H9 (cell line): ENCODE results near the gene C1orf52. TPM values are rescaled to one million over a fixed set of nuclear protein-coding genes. Genes with fewer than 3 reads are reported as not detected.

ENCODE experiments used
- DNase-seq: peaks from one replicate; pipeline ENCODE4 v3.0.0-alpha.2; 2017
- H2AFZ ChIP-seq: one replicate; pipeline ENCODE4 v1.6.1; 2013; ENCODE audit warnings: mild to moderate bottlenecking, low read length, control low read depth, moderate library complexity
- H2AK5ac ChIP-seq: 2 replicates; pipeline ENCODE4 v1.6.1; 2013; ENCODE audit warnings: low read length, control low read depth, mixed read lengths; ENCODE audit not compliant: insufficient read length
- H2BK120ac ChIP-seq: one replicate; pipeline ENCODE4 v1.6.1; 2013; ENCODE audit warnings: low read depth, mild to moderate bottlenecking, low read length, control low read depth, inconsistent platforms; ENCODE audit not compliant: poor library complexity, severe bottlenecking
- H2BK12ac ChIP-seq: 2 replicates; pipeline ENCODE4 v1.6.1; 2013; ENCODE audit warnings: low read length, control low read depth, mixed read lengths, low read depth; ENCODE audit not compliant: insufficient read length
- H2BK15ac ChIP-seq: 2 replicates; pipeline ENCODE4 v1.6.1; 2013; ENCODE audit warnings: low read depth, low read length, control low read depth
- H2BK20ac ChIP-seq: one replicate; pipeline ENCODE4 v1.6.1; 2013; ENCODE audit warnings: low read depth, mild to moderate bottlenecking, low read length, control low read depth, inconsistent platforms; ENCODE audit not compliant: poor library complexity, severe bottlenecking
- H2BK5ac ChIP-seq: 2 replicates; pipeline ENCODE4 v1.6.1; 2013; ENCODE audit warnings: low read length, control low read depth, mixed read lengths; ENCODE audit not compliant: insufficient read length
- H3K14ac ChIP-seq: 2 replicates; pipeline ENCODE4 v1.6.1; 2013; ENCODE audit warnings: low read length, control low read depth; ENCODE audit not compliant: insufficient read depth
- H3K18ac ChIP-seq: 2 replicates; pipeline ENCODE4 v1.6.1; 2013; ENCODE audit warnings: low read depth, mild to moderate bottlenecking, mixed read lengths, low read length, control low read depth; ENCODE audit not compliant: insufficient read length
- H3K23ac ChIP-seq: 2 replicates; pipeline ENCODE4 v1.6.1; 2013; ENCODE audit warnings: low read length, control low read depth, mixed read lengths, low read depth; ENCODE audit not compliant: insufficient read length
- H3K23me2 ChIP-seq: 2 replicates; pipeline ENCODE4 v1.6.1; 2013; ENCODE audit warnings: low read depth, mild to moderate bottlenecking, mixed read lengths, low read length, control low read depth; ENCODE audit not compliant: insufficient read length, poor library complexity, severe bottlenecking
- H3K27ac ChIP-seq: 2 replicates; pipeline ENCODE4 v1.5.1; 2013; ENCODE audit warnings: low read length, control low read depth, mixed read lengths, low read depth; ENCODE audit not compliant: insufficient read length
- H3K27me3 ChIP-seq: 2 replicates; pipeline ENCODE4 v1.6.1; 2013; ENCODE audit warnings: low read length, control low read depth, inconsistent platforms; ENCODE audit not compliant: insufficient read depth
- H3K4ac ChIP-seq: 2 replicates; pipeline ENCODE4 v1.6.1; 2013; ENCODE audit warnings: low read depth, mild to moderate bottlenecking, control low read depth, inconsistent platforms, low read length, moderate library complexity
- H3K4me1 ChIP-seq: 2 replicates; pipeline ENCODE4 v1.6.1; 2013; ENCODE audit warnings: low read length, control low read depth, inconsistent platforms; ENCODE audit not compliant: insufficient read depth
- H3K4me2 ChIP-seq: 2 replicates; pipeline ENCODE4 v1.6.1; 2013; ENCODE audit warnings: low read length, control low read depth, mixed read lengths; ENCODE audit not compliant: insufficient read length, insufficient read depth
- H3K56ac ChIP-seq: 2 replicates; pipeline ENCODE4 v1.6.1; 2013; ENCODE audit warnings: low read depth, mild to moderate bottlenecking, mixed read lengths, low read length, control low read depth; ENCODE audit not compliant: insufficient read length
- H3K79me1 ChIP-seq: 2 replicates; pipeline ENCODE4 v1.6.1; 2013; ENCODE audit warnings: low read depth, mild to moderate bottlenecking, moderate library complexity, low read length, control low read depth, inconsistent platforms; ENCODE audit not compliant: insufficient read depth, poor library complexity, severe bottlenecking
- H3K79me2 ChIP-seq: 2 replicates; pipeline ENCODE4 v1.6.1; 2013; ENCODE audit warnings: low read length, control low read depth, inconsistent platforms; ENCODE audit not compliant: insufficient read depth
- H3K9ac ChIP-seq: 2 replicates; pipeline ENCODE4 v1.6.1; 2013; ENCODE audit warnings: low read length, control low read depth, mixed read lengths; ENCODE audit not compliant: insufficient read length; ENCODE audit errors: extremely low read depth
- H3K9me3 ChIP-seq: one replicate; pipeline ENCODE4 v1.6.1; 2013; ENCODE audit warnings: low read depth, low read length, inconsistent platforms; ENCODE audit not compliant: control insufficient read depth
- H3T11ph ChIP-seq: one replicate; pipeline ENCODE4 v1.6.1; 2013; ENCODE audit warnings: mild to moderate bottlenecking, low read length, control low read depth, inconsistent platforms
- H4K20me1 ChIP-seq: one replicate; pipeline ENCODE4 v1.6.1; 2013; ENCODE audit not compliant: control insufficient read depth, insufficient read length, insufficient read depth
- H4K5ac ChIP-seq: 2 replicates; pipeline ENCODE4 v1.6.1; 2013; ENCODE audit warnings: low read depth, mild to moderate bottlenecking, mixed read lengths, low read length, control low read depth; ENCODE audit not compliant: insufficient read length
- H4K8ac ChIP-seq: replicated peaks from 2 replicates; pipeline ENCODE4 v1.6.1; 2013; ENCODE audit warnings: low read length, control low read depth, mixed read lengths, low read depth; ENCODE audit not compliant: insufficient read length
- H4K91ac ChIP-seq: 2 replicates; pipeline ENCODE4 v1.6.1; 2013; ENCODE audit warnings: low read depth, mild to moderate bottlenecking, moderate library complexity, mixed read lengths, low read length, control low read depth; ENCODE audit not compliant: insufficient read length
- H3K27ac Mint-ChIP-seq, 3 experiments: 2 replicates in 2 of 3; 3 replicates in 1 of 3; pipeline ENCODE4 v1.8.0; 2020 to 2021; ENCODE audit warnings: mixed read lengths in 3 of 3, mild to moderate bottlenecking in 1 of 3, moderate library complexity in 1 of 3
- H3K27me3 Mint-ChIP-seq: 2 replicates; pipeline ENCODE4 v1.8.0; 2021; ENCODE audit warnings: low read depth, mild to moderate bottlenecking, moderate library complexity, mixed read lengths
- H3K36me3 Mint-ChIP-seq, 3 experiments: 2 replicates in 2 of 3; 3 replicates in 1 of 3; pipeline ENCODE4 v1.8.0; 2020 to 2021; ENCODE audit warnings: low read depth in 3 of 3, mixed read lengths in 3 of 3; ENCODE audit not compliant: insufficient read depth in 1 of 3
- H3K4me1 Mint-ChIP-seq, 2 experiments: 2 replicates each; pipeline ENCODE4 v1.8.0; 2020; ENCODE audit warnings: mixed read lengths in 2 of 2
- H3K4me3 Mint-ChIP-seq, 2 experiments: 2 replicates in 1 of 2; 3 replicates in 1 of 2; pipeline ENCODE4 v1.8.0; 2020 to 2021; ENCODE audit warnings: mild to moderate bottlenecking in 2 of 2, mixed read lengths in 2 of 2, moderate library complexity in 1 of 2
- H3K9me3 Mint-ChIP-seq, 2 experiments: 2 replicates in 1 of 2; 3 replicates in 1 of 2; pipeline ENCODE4 v1.8.0; 2020; ENCODE audit warnings: mild to moderate bottlenecking in 2 of 2, mixed read lengths in 2 of 2, moderate library complexity in 1 of 2
- CTCF ChIP-seq: fragments of 200-600 bp; sonication (generic); conservative IDR thresholded peaks from 3 replicates; pipeline ENCODE4 v1.8.0; 2021; ENCODE audit warnings: antibody characterized with exemption, mild to moderate bottlenecking
- WGBS: extraction: QIAGEN DNeasy Blood & Tissue Kit; methylation state at CpG from one replicate; pipeline ENCODE4 v1.1.7; 2013; ENCODE audit warnings: missing lambda C conversion rate, low lambda C conversion rate, mixed read lengths; ENCODE audit not compliant: insufficient read length; ENCODE audit errors: extremely low coverage; 5-methylcytosine and 5-hydroxymethylcytosine counted together
- total RNA-seq: library from RNA; stranded (reverse); gene quantifications from 2 replicates; pipeline ENCODE4 v1.2.1, GENCODE V29; 2021

Gene C1orf52
- total RNA-seq, 1 experiment from 2014 or later: 45.1 TPM

- no peak overlapping the region for H3K4me3 Mint-ChIP-seq
- Histone ChIP-seq H2BK12ac (no peak overlapping the region), H4K91ac (no peak overlapping the region), H4K5ac (no peak overlapping the region), H3K4me2 (no peak overlapping the region), H2BK15ac (no peak overlapping the region), H3K4ac (no peak overlapping the region), H3K23me2 (no peaks in the 10 kb centered on the region), H4K8ac (no peak overlapping the region), H3K18ac (no peak overlapping the region), H3K9ac (no peak overlapping the region), H2BK5ac (no peak overlapping the region), H3K79me1 (no peaks in the 10 kb centered on the region), H2BK20ac (no peak overlapping the region), H2AFZ (no peak overlapping the region), H3T11ph (no peak overlapping the region), H3K56ac (no peak overlapping the region), H2AK5ac (no peak overlapping the region), H3K27ac (no peak overlapping the region), H3K27me3 (no peaks in the 10 kb centered on the region), H3K4me1 (no peaks in the 10 kb centered on the region), H3K23ac (no peak overlapping the region), H4K20me1 (no peaks in the 10 kb centered on the region), H2BK120ac (no peak overlapping the region), H3K79me2 (no peaks in the 10 kb centered on the region), H3K14ac (no peak overlapping the region), H3K9me3 (no peaks in the 10 kb centered on the region)
- no peak for DNase-seq
- no peaks in the 10 kb centered on the region; the same call in none of the 2 replicates for H3K27me3 Mint-ChIP-seq
- H3K4me1 Mint-ChIP-seq: peaks cover 11 to 12% of the 10 kb centered on the region in 2 experiments
- WGBS: no CpG with 5 or more reads among the region's 1 CpG
- H3K36me3 Mint-ChIP-seq: no peaks in the 10 kb centered on the region
- no peak overlapping the region for H3K27ac Mint-ChIP-seq
- TF ChIP-seq CTCF: no peak
- H3K9me3 Mint-ChIP-seq: no peaks in the 10 kb centered on the region
Observed at GRCh38 chr1:85237613-85238012, 21.8 kb downstream of the C1orf52 start.
